Breast epithelium (tissue), 3 donors: ENCODE data around the gene EPDR1.

ENCODE experiments used
- POLR2A ChIP-seq: fragments of 450-650 bp; IDR thresholded peaks from one replicate; pipeline ENCODE4 v1.6.1; 2016; ENCODE audit warnings: antibody characterized with exemption, mild to moderate bottlenecking, moderate library complexity
- TF ChIP-seq, protein P1 (sequence below), 3 donors: fragments of 450-650 bp; IDR thresholded peaks; one replicate each; pipeline ENCODE4 v1.5.1; 2016 to 2017; ENCODE audit warnings: antibody characterized with exemption in 3 of 3, mild to moderate bottlenecking in 3 of 3, moderate library complexity in 3 of 3

DNA sequence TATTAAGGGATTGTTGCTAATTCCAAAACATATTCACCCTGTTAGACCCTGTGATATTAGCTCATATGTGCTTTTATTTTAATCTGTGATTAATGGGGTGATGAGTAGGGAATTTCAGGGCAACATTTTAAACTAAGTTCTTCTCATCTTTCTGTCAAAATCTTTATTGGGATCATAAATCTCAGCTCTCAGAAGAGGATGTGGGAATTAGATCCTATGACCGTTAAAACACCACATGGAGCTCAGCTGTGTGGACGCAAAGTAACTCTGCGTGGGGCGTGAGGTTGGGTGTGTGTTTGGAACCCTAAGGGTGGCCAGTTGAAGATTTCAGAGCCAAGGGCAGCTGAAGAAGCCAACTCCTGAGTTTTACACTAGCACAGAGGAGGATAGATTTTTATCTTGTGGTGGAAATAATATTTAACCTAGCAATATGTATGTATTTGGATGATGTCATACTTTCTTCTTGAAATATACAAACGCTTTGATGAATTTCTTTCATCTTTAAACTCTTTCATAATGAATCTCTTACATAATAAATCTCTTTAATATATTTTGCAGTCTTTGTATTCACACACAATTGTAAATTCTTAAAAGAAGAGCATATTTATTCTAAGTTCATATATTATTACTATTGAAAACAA lies 64.4 kb downstream of the EPDR1 start:
- TF ChIP-seq, protein P1, sequence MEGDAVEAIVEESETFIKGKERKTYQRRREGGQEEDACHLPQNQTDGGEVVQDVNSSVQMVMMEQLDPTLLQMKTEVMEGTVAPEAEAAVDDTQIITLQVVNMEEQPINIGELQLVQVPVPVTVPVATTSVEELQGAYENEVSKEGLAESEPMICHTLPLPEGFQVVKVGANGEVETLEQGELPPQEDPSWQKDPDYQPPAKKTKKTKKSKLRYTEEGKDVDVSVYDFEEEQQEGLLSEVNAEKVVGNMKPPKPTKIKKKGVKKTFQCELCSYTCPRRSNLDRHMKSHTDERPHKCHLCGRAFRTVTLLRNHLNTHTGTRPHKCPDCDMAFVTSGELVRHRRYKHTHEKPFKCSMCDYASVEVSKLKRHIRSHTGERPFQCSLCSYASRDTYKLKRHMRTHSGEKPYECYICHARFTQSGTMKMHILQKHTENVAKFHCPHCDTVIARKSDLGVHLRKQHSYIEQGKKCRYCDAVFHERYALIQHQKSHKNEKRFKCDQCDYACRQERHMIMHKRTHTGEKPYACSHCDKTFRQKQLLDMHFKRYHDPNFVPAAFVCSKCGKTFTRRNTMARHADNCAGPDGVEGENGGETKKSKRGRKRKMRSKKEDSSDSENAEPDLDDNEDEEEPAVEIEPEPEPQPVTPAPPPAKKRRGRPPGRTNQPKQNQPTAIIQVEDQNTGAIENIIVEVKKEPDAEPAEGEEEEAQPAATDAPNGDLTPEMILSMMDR (IDR thresholded peaks at IDR 0.05): no peak
- no peak for TF ChIP-seq POLR2A
